Posterior vena cava (tissue), 2 donors: ENCODE data around the gene B3GNT9. TPM values are rescaled to one million over a fixed set of nuclear protein-coding genes. Genes with fewer than 3 reads are reported as not detected.

ENCODE experiments used
- DNase-seq: peaks from one replicate; pipeline ENCODE4 v3.0.0-alpha.2; 2020; ENCODE audit warnings: low spot score
- intact Hi-C, 2 donors: fragments of 100-400 bp; cut with DNase I; formaldehyde crosslinking; loops; one replicate each; pipeline versions ENCODE4 v1.14.1 to v1.14.2; 2022 to 2023
- total RNA-seq, 2 donors: library from RNA; stranded (reverse); fragmentation: NEBNext Ultra II Directional; extraction: Animal tissue kit (Norgen Biotek cat#: 25700); gene quantifications; one replicate each; pipeline ENCODE4 v1.2.1, GENCODE V29; 2021
- donor health status: DM: yes; HTN: yes; CAD: no.
- donor health status: DM: yes; HTN: yes; CAD: no.

The B3GNT9 gene
- total RNA-seq, 2 donors from 2014 or later: 13.0 to 22.0 TPM

DNA sequence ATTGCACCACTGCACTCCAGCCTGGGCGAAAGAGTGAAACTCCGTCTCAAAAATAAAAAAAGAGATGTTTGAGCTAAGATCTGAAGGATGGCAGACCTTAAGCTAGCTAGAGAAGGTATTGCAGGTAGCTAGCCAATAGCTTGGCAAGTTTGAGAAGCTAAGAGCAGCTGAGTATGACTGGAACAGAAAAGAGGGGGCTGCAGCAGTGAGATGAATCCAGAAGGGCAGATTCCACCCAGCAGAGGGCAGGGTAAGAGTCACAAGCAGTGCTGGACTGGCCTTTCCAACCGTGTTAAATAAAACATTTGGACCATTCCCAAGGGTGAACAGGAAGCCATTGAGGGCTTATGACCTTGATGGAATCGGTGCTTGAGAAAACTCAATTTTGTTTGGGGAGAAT is 46.7 kb downstream of the B3GNT9 start:
- intact Hi-C loops: no loop called here
- DNase-seq: no peak

DNA sequence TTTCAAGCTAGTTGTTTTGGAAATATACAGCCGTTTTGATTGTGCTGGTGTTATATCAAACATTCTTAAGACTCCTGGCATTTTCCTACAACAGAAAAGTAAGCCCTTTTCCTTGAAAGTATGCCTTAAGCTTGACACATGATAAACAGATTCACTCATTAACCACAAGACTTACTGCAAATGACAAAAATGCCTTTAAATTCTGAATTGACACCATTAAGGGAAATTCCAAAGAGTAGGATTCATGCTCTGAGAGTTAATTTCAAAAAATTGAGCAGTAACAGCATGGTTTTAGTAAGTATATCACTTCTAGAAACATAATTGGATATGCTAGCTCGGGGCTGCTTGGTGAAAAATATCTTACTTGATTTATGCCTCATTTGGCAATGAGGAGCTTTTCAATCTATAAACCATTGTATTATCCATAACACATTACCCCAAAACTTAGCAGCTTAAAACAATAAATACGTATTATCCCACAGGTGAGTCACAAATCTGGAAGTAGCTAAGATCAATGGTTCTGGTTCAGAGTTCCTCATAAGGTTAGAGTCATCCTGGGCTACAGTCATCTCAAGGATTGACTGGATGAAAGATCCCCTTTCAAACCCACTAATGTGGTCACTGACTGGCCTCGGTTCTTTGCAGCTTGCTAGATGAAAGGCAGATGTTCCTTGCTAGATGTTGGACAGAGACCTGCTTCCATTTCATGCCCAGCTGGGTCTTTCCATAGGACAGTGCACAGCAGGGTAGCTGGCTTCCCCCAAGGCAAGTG is 49.3 kb downstream of the B3GNT9 start:
- intact Hi-C loops: no loop called here
- DNase-seq: no peak

DNA sequence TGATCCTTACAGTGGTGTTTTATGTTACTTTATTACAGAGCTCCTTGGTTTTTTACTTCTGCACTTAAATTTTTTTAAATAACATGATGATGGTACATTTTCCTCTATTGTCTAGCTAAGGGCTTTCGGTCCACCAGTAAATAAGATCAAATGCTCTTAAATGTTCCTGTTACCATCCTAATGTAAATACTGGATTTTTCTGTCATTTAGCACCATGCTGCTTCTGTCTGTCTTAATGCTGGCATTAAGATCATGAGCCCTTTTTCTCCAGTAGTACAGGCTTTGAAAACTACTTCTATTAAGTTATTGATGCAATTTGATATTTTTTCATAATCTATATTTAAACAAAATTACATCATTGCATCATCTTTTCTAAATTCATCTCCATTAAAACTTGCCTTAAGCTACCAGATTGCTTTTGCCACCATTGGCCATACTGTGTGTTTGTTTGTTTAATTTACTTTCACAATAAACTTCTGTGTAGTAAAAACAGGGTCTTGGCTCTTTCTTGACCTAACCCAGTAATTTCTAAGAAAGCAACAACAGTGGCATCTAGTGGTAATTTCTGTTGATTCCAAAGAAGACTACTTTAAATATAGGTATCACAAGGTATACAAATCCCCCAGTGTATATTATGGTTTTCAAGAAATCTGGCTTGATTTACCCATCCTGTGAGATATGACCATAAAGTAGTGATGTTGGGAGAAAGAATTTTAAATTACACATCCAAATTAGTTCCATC is 50.1 kb downstream of the B3GNT9 start:
- intact Hi-C loops: no loop called here

DNA sequence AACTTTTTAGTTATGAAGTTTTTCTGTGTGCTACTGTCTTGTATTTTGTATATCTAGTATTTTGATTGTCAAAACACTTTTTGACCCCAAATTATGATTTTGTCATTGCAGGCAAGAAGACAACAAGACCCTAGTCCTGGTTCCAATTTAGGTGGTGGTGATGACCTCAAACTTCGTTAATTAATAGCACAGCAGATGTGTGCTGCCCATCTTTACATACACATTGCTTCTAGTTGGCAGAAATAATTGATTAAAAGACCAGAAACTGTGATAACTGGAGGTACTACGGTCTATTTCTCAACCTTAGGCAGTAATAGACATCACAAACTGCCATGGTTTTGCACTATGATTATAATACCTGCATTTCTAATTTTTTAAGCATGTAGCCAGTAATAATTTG is 52.2 kb downstream of the B3GNT9 start:
- intact Hi-C loops: no loop called here
- DNase-seq: no peak

More for the DNA sequence above, 50.1 kb downstream of the B3GNT9 start:
- DNase-seq: no peak

Other genes with a start within 250 kb of the B3GNT9 start
- not detected for gene CDH16, start 232.1 kb downstream of the B3GNT9 start, total RNA-seq
- 10 to 100 TPM in 1 of 2 donors, 1 to 10 TPM in 1; 8.2 to 11.6 TPM for gene RRAD, start 225.5 kb downstream of the B3GNT9 start, total RNA-seq
- 10 to 100 TPM; 53.0 to 60.3 TPM for gene CIAO2B, start 216.6 kb downstream of the B3GNT9 start, total RNA-seq
- 10 to 100 TPM; 26.7 to 31.3 TPM for gene CES2, start 215.5 kb downstream of the B3GNT9 start, total RNA-seq
- 1 to 10 TPM in 1 of 2 donors, under 1 TPM in 1; 0.10 to 1.3 TPM for gene CES3, start 189.7 kb downstream of the B3GNT9 start, total RNA-seq
- 1 to 10 TPM; 2.8 to 7.4 TPM for gene CES4A, start 162.4 kb downstream of the B3GNT9 start, total RNA-seq
- 10 to 100 TPM; 39.7 to 42.0 TPM for gene CBFB, start 121.8 kb downstream of the B3GNT9 start, total RNA-seq
- 10 to 100 TPM; 10.4 to 12.0 TPM for gene PHAF1, start 41.1 kb downstream of the B3GNT9 start, total RNA-seq
- gene TRADD, start 8.9 kb upstream of the B3GNT9 start, total RNA-seq: 10 to 100 TPM; 15.6 to 17.4 TPM
- gene FBXL8, start 9.0 kb upstream of the B3GNT9 start, total RNA-seq: 10 to 100 TPM in 1 of 2 donors, 1 to 10 TPM in 1; 9.2 to 13.0 TPM
- gene HSF4, start 13.7 kb upstream of the B3GNT9 start, total RNA-seq: 10 to 100 TPM; 25.8 to 40.1 TPM
- 10 to 100 TPM; 18.8 to 31.6 TPM for gene NOL3, start 19.5 kb upstream of the B3GNT9 start, total RNA-seq
- 10 to 100 TPM; 18.3 to 22.1 TPM for gene MATCAP1, start 33.0 kb upstream of the B3GNT9 start, total RNA-seq
- gene EXOC3L1, start 39.1 kb upstream of the B3GNT9 start, total RNA-seq: 1 to 10 TPM; 1.6 to 3.1 TPM
- 10 to 100 TPM; 42.0 to 43.8 TPM for gene E2F4, start 41.2 kb upstream of the B3GNT9 start, total RNA-seq
- gene ELMO3, start 48.1 kb upstream of the B3GNT9 start, total RNA-seq: 1 to 10 TPM in 1 of 2 donors, under 1 TPM in 1; 0.93 to 1.2 TPM
- 10 to 100 TPM; 25.1 to 33.1 TPM for gene TMEM208, start 76.1 kb upstream of the B3GNT9 start, total RNA-seq
- gene FHOD1, start 96.5 kb upstream of the B3GNT9 start, total RNA-seq: 10 to 100 TPM; 23.8 to 32.9 TPM
- 1 to 10 TPM in 1 of 2 donors, under 1 TPM in 1; 0.57 to 1.1 TPM for gene SLC9A5, start 98.0 kb upstream of the B3GNT9 start, total RNA-seq
- gene PLEKHG4, start 128.5 kb upstream of the B3GNT9 start, total RNA-seq: 1 to 10 TPM; 3.2 to 5.4 TPM
- gene KCTD19, start 175.7 kb upstream of the B3GNT9 start, total RNA-seq: not detected
- under 1 TPM in 1 of 2 donors, not detected in 1; 0.56 TPM for gene LRRC36, start 175.8 kb upstream of the B3GNT9 start, total RNA-seq
- 10 to 100 TPM in 1 of 2 donors, 1 to 10 TPM in 1; 8.2 to 39.3 TPM for gene TPPP3, start 242.5 kb upstream of the B3GNT9 start, total RNA-seq